Smooth muscle cell (in vitro differentiated cells): ENCODE data around the gene GDPD5. TPM values are rescaled to one million over a fixed set of nuclear protein-coding genes. Genes with fewer than 3 reads are reported as not detected.

Source experiments
- DNase-seq: peaks from one replicate; lab custom pipeline; 2025; ENCODE audit not compliant: unreplicated experiment; lab: John Stamatoyannopoulos, UW
- H2AFZ ChIP-seq: fragments of 200-600 bp; sonication (generic); 2 replicates; pipeline ENCODE4 v1.6.0; 2016; ENCODE audit warnings: antibody characterized with exemption, low read depth, mild to moderate bottlenecking
- H3F3A ChIP-seq: fragments of 200-600 bp; sonication (generic); 2 replicates; pipeline ENCODE4 v1.6.0; 2017; ENCODE audit warnings: antibody characterized with exemption, low read depth
- H3K27ac ChIP-seq: fragments of 200-600 bp; sonication (generic); 2 replicates; pipeline ENCODE4 v1.5.1; 2016; ENCODE audit warnings: low read depth, mild to moderate bottlenecking
- H3K27me3 ChIP-seq: fragments of 200-600 bp; sonication (generic); 2 replicates; pipeline ENCODE4 v1.6.1; 2016; ENCODE audit warnings: low read depth, mild to moderate bottlenecking
- H3K36me3 ChIP-seq: fragments of 200-600 bp; sonication (generic); 2 replicates; pipeline ENCODE4 v1.5.1; 2016; ENCODE audit warnings: low read depth
- H3K4me1 ChIP-seq: fragments of 200-600 bp; sonication (generic); 2 replicates; pipeline ENCODE4 v1.5.1; 2016; ENCODE audit warnings: low read depth
- H3K4me2 ChIP-seq: fragments of 200-600 bp; sonication (generic); 2 replicates; pipeline ENCODE4 v1.6.0; 2016; ENCODE audit warnings: mild to moderate bottlenecking
- H3K4me3 ChIP-seq: fragments of 200-600 bp; sonication (generic); 2 replicates; pipeline ENCODE4 v1.5.1; 2016; ENCODE audit warnings: mild to moderate bottlenecking
- H3K79me2 ChIP-seq: fragments of 200-600 bp; sonication (generic); 2 replicates; pipeline ENCODE4 v1.6.0; 2016; ENCODE audit warnings: low read depth, mild to moderate bottlenecking
- H3K9ac ChIP-seq: fragments of 200-600 bp; sonication (generic); 2 replicates; pipeline ENCODE4 v1.6.0; 2016; ENCODE audit warnings: low read depth
- H3K9me3 ChIP-seq: fragments of 200-600 bp; sonication (generic); replicated peaks from 2 replicates; pipeline ENCODE4 v1.5.1; 2016; ENCODE audit warnings: low read depth
- H4K20me1 ChIP-seq: fragments of 200-600 bp; sonication (generic); 2 replicates; pipeline ENCODE4 v1.6.0; 2016; ENCODE audit warnings: low read depth
- CTCF ChIP-seq: fragments of 200-600 bp; sonication (generic); IDR thresholded peaks from 2 replicates; pipeline ENCODE4 v1.5.1; 2017; ENCODE audit warnings: borderline replicate concordance, mild to moderate bottlenecking, antibody characterized with exemption; ENCODE audit not compliant: insufficient read depth, poor library complexity, severe bottlenecking
- WGBS: methylation state at CpG from one replicate; pipeline ENCODE4 v1.1.7; 2016; ENCODE audit warnings: low lambda C conversion rate; 5-methylcytosine and 5-hydroxymethylcytosine counted together
- polyA plus RNA-seq: library from polyadenylated mRNA; unstranded; fragments of >200 nt; fragmentation: Nextera tagmentation; extraction: Ambion mirVana; gene quantifications from 2 replicates; pipeline ENCODE4 v1.2.1, GENCODE V29; 2016
- total RNA-seq: library from RNA; depleted of rRNA; stranded (reverse); fragments of >200 nt; gene quantifications from 2 replicates; pipeline ENCODE4 v1.2.3, GENCODE V29; 2014

Gene GDPD5
- total and polyA plus RNA-seq, 2 experiments from 2014 or later = 2.3 to 5.8 TPM

GRCh38 chr11:75534259-75535069 is 8.7 kb upstream of the GDPD5 start:
- no peak for TF ChIP-seq CTCF
- no peak for DNase-seq
- Histone ChIP-seq H3K4me1 (no peaks in the 10 kb centered on the region), H3K27ac (no peak overlapping the region), H3K9me3 (no peaks in the 10 kb centered on the region), H3K27me3 (no peaks in the 10 kb centered on the region), H2AFZ (no peak overlapping the region), H4K20me1 (no peaks in the 10 kb centered on the region), H3K9ac (no peak overlapping the region), H3K36me3 (no peaks in the 10 kb centered on the region), H3K79me2 (no peaks in the 10 kb centered on the region), H3K4me2 (no peak overlapping the region), H3K4me3 (no peak overlapping the region), H3F3A (no peaks in the 10 kb centered on the region)
- WGBS = 83% methylated on average over 15 of the region's 15 CpGs

- no peak for TF ChIP-seq CTCF
- Histone ChIP-seq H3K27ac (no peak overlapping the region), H2AFZ (no peak overlapping the region)
Observed at GRCh38 chr11:75533896-75534258, 8.1 kb upstream of the GDPD5 start.

GRCh38 chr11:75532200-75533048 is 6.7 kb upstream of the GDPD5 start:
- Histone ChIP-seq H3K79me2 (no peaks in the 10 kb centered on the region), H3K27me3 (no peaks in the 10 kb centered on the region), H3K9ac (no peak overlapping the region), H4K20me1 (no peaks in the 10 kb centered on the region), H3K4me1 (no peaks in the 10 kb centered on the region), H3K4me2 (no peak overlapping the region), H3K36me3 (no peaks in the 10 kb centered on the region), H2AFZ (no peak overlapping the region), H3K27ac (no peak overlapping the region), H3F3A (no peaks in the 10 kb centered on the region), H3K9me3 (no peaks in the 10 kb centered on the region), H3K4me3 (no peak overlapping the region)
- peak; percentile 17 for DNase-seq
- 39% methylated on average over 7 of the region's 7 CpGs for WGBS
- peak; percentile 96 for TF ChIP-seq CTCF

More at GRCh38 chr11:75533896-75534258, 8.1 kb upstream of the GDPD5 start:
- H3K9me3 ChIP-seq = no peaks in the 10 kb centered on the region
- H3F3A ChIP-seq = no peaks in the 10 kb centered on the region
- no peak overlapping the region for H3K9ac ChIP-seq
- DNase-seq = no peak
- H3K4me2 ChIP-seq = no peak overlapping the region
- H3K27me3 ChIP-seq = no peaks in the 10 kb centered on the region
- H4K20me1 ChIP-seq = no peaks in the 10 kb centered on the region
- no peaks in the 10 kb centered on the region for H3K36me3 ChIP-seq
- no peaks in the 10 kb centered on the region for H3K79me2 ChIP-seq
- no peaks in the 10 kb centered on the region for H3K4me1 ChIP-seq
- WGBS = 92% methylated on average over 1 of the region's 1 CpG
- no peak overlapping the region for H3K4me3 ChIP-seq
